ENCODE measurements around the gene SLC44A4. TPM values are rescaled to one million over a fixed set of nuclear protein-coding genes. Genes with fewer than 3 reads are reported as not detected.

The SLC44A4 gene
- total and polyA plus RNA-seq, 9 of the 15 experiments (the other 6 are each of a cell fraction or from before 2014, with no cell fraction given), result 7.9 to 18.6 (median 11.2) TPM

GRCh38 chr6:31900917-31901414 lies 22.2 kb upstream of the SLC44A4 start (continued):
- TF ChIP-seq UBTF (IDR thresholded peaks at IDR 0.05; ENCODE audit: borderline replicate concordance in 1 of 2, low read depth in 2 of 2, low read length in 2 of 2) (no peak), SOX6 (IDR thresholded peaks at IDR 0.05) (no peak), HCFC1 (IDR thresholded peaks at IDR 0.05; ENCODE audit: low read depth, low read length) (no peak), STAG1 (CRISPR knock-in tag; IDR thresholded peaks at IDR 0.05; ENCODE audit: borderline replicate concordance) (0 out of 2 replicates have a peak, but pooled peaks have one; percentile 40), PRPF4 (IDR thresholded peaks at IDR 0.05; ENCODE audit: insufficient read depth, low read depth, low read length, poor library complexity, severe bottlenecking) (no peak), ZNF778 (CRISPR knock-in tag; IDR thresholded peaks at IDR 0.05) (no peak), GATAD2A (IDR thresholded peaks at IDR 0.05) (no peak; the same call in 1 of the 2 replicates), CSDE1 (IDR thresholded peaks at IDR 0.05) (no peak), YY1 (IDR thresholded peaks at IDR 0.05; ENCODE audit: borderline replicate concordance in 1 of 3, control insufficient read depth in 1 of 3, extremely low read depth in 1 of 3, insufficient read depth in 3 of 3, insufficient read length in 1 of 3, insufficient replicate concordance in 2 of 3, low read depth in 1 of 3, low read length in 2 of 3) (peak in 1 of 3 experiments; percentile 44), ESRRB (CRISPR knock-in tag; IDR thresholded peaks at IDR 0.05; ENCODE audit: borderline replicate concordance) (no peak), ZKSCAN3 (CRISPR knock-in tag; IDR thresholded peaks at IDR 0.05) (no peak), XRCC4 (IDR thresholded peaks at IDR 0.05; ENCODE audit: extremely low read depth, insufficient read depth, insufficient read length) (no peak), NUFIP1 (IDR thresholded peaks at IDR 0.05; ENCODE audit: partially characterized antibody) (no peak), ZC3H11A (IDR thresholded peaks at IDR 0.05; ENCODE audit: low read depth, low read length) (no peak), RAD51 (IDR thresholded peaks at IDR 0.05; ENCODE audit: borderline replicate concordance, low read depth) (no peak), PHF20 (IDR thresholded peaks at IDR 0.05; ENCODE audit: partially characterized antibody) (no peak), ZNF165 (CRISPR knock-in tag; IDR thresholded peaks at IDR 0.05; ENCODE audit: borderline replicate concordance) (0 out of 2 replicates have a peak, but pooled peaks have one; percentile 46), NR2C1 (IDR thresholded peaks at IDR 0.05) (no peak), NR2C1 (tag; IDR thresholded peaks at IDR 0.05) (peak; percentile 60), ZBTB2 (IDR thresholded peaks at IDR 0.05) (no peak), ZFX (CRISPR knock-in tag; IDR thresholded peaks at IDR 0.05) (no peak; the same call in 1 of the 2 replicates), RBBP5 (IDR thresholded peaks at IDR 0.05; ENCODE audit: borderline replicate concordance, insufficient read depth, low read length, poor library complexity, severe bottlenecking) (no peak), ZNF766 (CRISPR knock-in tag; conservative IDR thresholded peaks at IDR 0.05) (no peak), ZNF224 (CRISPR knock-in tag; IDR thresholded peaks at IDR 0.05) (no peak), HINFP (tag; conservative IDR thresholded peaks at IDR 0.05; ENCODE audit: low read depth) (no peak)
